ENCODE measurements around the gene RALGAPA2.

Gene RALGAPA2

GRCh38 chr20:20440481-20440880 is 272.0 kb downstream of the RALGAPA2 start:
- DNase-seq (ENCODE audit: low spot score), result no peak

GRCh38 chr20:20439602-20440190 is 272.7 kb downstream of the RALGAPA2 start:
- DNase-seq (ENCODE audit: low spot score), result no peak

- no peak for DNase-seq (ENCODE audit: low spot score)
Measured at GRCh38 chr20:20437314-20437713, 275.1 kb downstream of the RALGAPA2 start.

- no peak for DNase-seq (ENCODE audit: low spot score)
Measured at GRCh38 chr20:20436689-20437088, 275.8 kb downstream of the RALGAPA2 start.

- no peak for DNase-seq (ENCODE audit: low spot score)
Measured at GRCh38 chr20:20435453-20435852, 277.0 kb downstream of the RALGAPA2 start.

GRCh38 chr20:20432618-20433286 is 279.7 kb downstream of the RALGAPA2 start:
- DNase-seq (ENCODE audit: low spot score), result no peak

- DNase-seq (ENCODE audit: low spot score), result no peak
Measured at GRCh38 chr20:20430066-20430465, 282.4 kb downstream of the RALGAPA2 start.

GRCh38 chr20:20428067-20428466 is 284.4 kb downstream of the RALGAPA2 start:
- no peak for DNase-seq (ENCODE audit: low spot score)

- no peak for DNase-seq (ENCODE audit: low spot score)
Measured at GRCh38 chr20:20427227-20427864, 285.1 kb downstream of the RALGAPA2 start.

- no peak for DNase-seq (ENCODE audit: low spot score)
Measured at GRCh38 chr20:20426655-20426907, 285.9 kb downstream of the RALGAPA2 start.

- no peak for DNase-seq (ENCODE audit: low spot score)
Measured at GRCh38 chr20:20425823-20426654, 286.4 kb downstream of the RALGAPA2 start.

- DNase-seq (ENCODE audit: low spot score), result no peak
Measured at GRCh38 chr20:20423117-20423516, 289.3 kb downstream of the RALGAPA2 start.

- no peak for DNase-seq (ENCODE audit: low spot score)
Measured at GRCh38 chr20:20417876-20418676, 294.4 kb downstream of the RALGAPA2 start.

- no peak for DNase-seq (ENCODE audit: low spot score)
Measured at GRCh38 chr20:20415321-20415720, 297.1 kb downstream of the RALGAPA2 start.

- DNase-seq (ENCODE audit: low spot score), result no peak
Measured at GRCh38 chr20:20414640-20415220, 297.7 kb downstream of the RALGAPA2 start.

GRCh38 chr20:20413810-20414281 is 298.6 kb downstream of the RALGAPA2 start:
- DNase-seq (ENCODE audit: low spot score), result no peak

GRCh38 chr20:20412750-20413149 is 299.7 kb downstream of the RALGAPA2 start:
- DNase-seq (ENCODE audit: low spot score), result no peak

GRCh38 chr20:20411836-20412235 is 300.6 kb downstream of the RALGAPA2 start:
- DNase-seq (ENCODE audit: low spot score), result no peak

GRCh38 chr20:20411402-20411801 is 301.0 kb downstream of the RALGAPA2 start:
- no peak for DNase-seq (ENCODE audit: low spot score)

- DNase-seq (ENCODE audit: low spot score), result peak; percentile 61
Measured at GRCh38 chr20:20410678-20411077, 301.8 kb downstream of the RALGAPA2 start.

- DNase-seq (ENCODE audit: low spot score), result no peak
Measured at GRCh38 chr20:20409331-20409730, 303.1 kb downstream of the RALGAPA2 start.

All from SK-N-DZ (cell line).